Natural killer cell (primary cell): ENCODE results near the gene GARNL3. TPM values are rescaled to one million over a fixed set of nuclear protein-coding genes. Genes with fewer than 3 reads are reported as not detected.

Experiments used
- ATAC-seq, 3 donors: fragments of 150-1000 bp in 2 of 3; fragments of 200-7000 bp in 1 of 3; cut with Tn5 transposase; 1 replicate in 1 of 3; 2 replicates in 2 of 3; pipeline ENCODE4 v1.10.0; 2021; ENCODE audit warnings: mild to moderate bottlenecking in 2 of 3, moderate library complexity in 2 of 3
- DNase-seq, 2 donors: peaks; one replicate each; pipeline versions ENCODE4 v3.0.0 to v3.0.0-alpha.2; 2013 to 2021; ENCODE audit warnings: mixed read lengths in 1 of 2
- H3K27ac ChIP-seq: one replicate; pipeline ENCODE4 v1.5.1; 2013; ENCODE audit warnings: mild to moderate bottlenecking, low read length
- H3K27me3 ChIP-seq: one replicate; pipeline ENCODE4 v1.6.1; 2013; ENCODE audit warnings: low read length; ENCODE audit not compliant: control insufficient read depth, insufficient read depth
- H3K36me3 ChIP-seq: one replicate; pipeline ENCODE4 v1.6.1; 2013; ENCODE audit warnings: low read length; ENCODE audit not compliant: control insufficient read depth, insufficient read depth
- H3K4me1 ChIP-seq: one replicate; pipeline ENCODE4 v1.6.1; 2013; ENCODE audit warnings: low read length; ENCODE audit not compliant: control insufficient read depth, insufficient read depth
- H3K4me3 ChIP-seq: one replicate; pipeline ENCODE4 v1.5.1; 2013; ENCODE audit warnings: low read length
- H3K9me3 ChIP-seq: one replicate; pipeline ENCODE4 v1.6.1; 2013; ENCODE audit warnings: low read length; ENCODE audit not compliant: control insufficient read depth, insufficient read depth
- H3K27ac Mint-ChIP-seq, 2 donors: one replicate each; pipeline ENCODE4 v1.8.0; 2022; ENCODE audit warnings: mild to moderate bottlenecking in 2 of 2, mixed read lengths in 2 of 2, moderate library complexity in 1 of 2
- H3K27me3 Mint-ChIP-seq, 2 donors: one replicate each; pipeline ENCODE4 v1.8.0; 2022; ENCODE audit warnings: low read depth in 2 of 2, mixed read lengths in 2 of 2
- H3K36me3 Mint-ChIP-seq: one replicate; pipeline ENCODE4 v1.8.0; 2022; ENCODE audit warnings: mixed read lengths
- H3K4me1 Mint-ChIP-seq, 2 donors: one replicate each; pipeline ENCODE4 v1.8.0; 2022; ENCODE audit warnings: mixed read lengths in 2 of 2
- H3K4me3 Mint-ChIP-seq: one replicate; pipeline ENCODE4 v1.8.0; 2022; ENCODE audit warnings: mild to moderate bottlenecking, moderate library complexity, mixed read lengths
- H3K9me3 Mint-ChIP-seq, 2 donors: one replicate each; pipeline ENCODE4 v1.8.0; 2022; ENCODE audit warnings: mixed read lengths in 2 of 2
- WGBS: methylation state at CpG from one replicate; pipeline ENCODE4 v1.1.7; 2013; ENCODE audit warnings: missing lambda C conversion rate; ENCODE audit not compliant: insufficient coverage; 5-methylcytosine and 5-hydroxymethylcytosine counted together
- intact Hi-C: fragments of 100-400 bp; cut with micrococcal nuclease; formaldehyde crosslinking; loops from one replicate; pipeline ENCODE4 v1.14.2; 2022
- total RNA-seq, 4 donors: library from RNA; stranded (reverse); fragments of 120-200 nt in 1 of 4; gene quantifications; one replicate each; pipeline versions ENCODE4 v1.2.3 to v1.2.4, GENCODE V29; 2013 to 2022
- TF ChIP-seq, protein P1 (sequence below): fragments of 200-600 bp; IDR thresholded peaks from one replicate; pipeline ENCODE4 v1.8.0; 2022; ENCODE audit warnings: antibody characterized with exemption

The GARNL3 gene
- total RNA-seq, 3 donors from 2014 or later (not counting 1 experiment from before 2014, with no cell fraction given): 3.8 to 6.0 (median 6.0) TPM

DNA sequence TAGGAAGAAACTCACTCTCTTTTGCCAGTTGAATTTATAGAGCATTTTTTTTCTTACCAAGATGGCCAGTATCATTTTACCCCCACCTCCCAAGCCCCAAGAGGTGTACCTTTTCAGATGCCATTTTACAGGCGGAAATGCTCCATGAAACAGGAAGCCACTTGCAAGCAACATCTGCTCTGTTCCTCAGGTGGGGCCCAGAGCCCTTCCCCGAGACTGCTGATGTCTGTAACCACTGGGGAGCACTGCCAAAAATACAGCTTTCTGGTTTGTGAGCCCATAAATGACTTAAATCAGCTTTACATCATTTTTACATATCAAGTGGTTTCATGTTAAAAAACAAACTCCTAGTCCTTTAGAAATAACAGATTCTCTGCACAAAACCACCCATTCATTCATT, 42.9 kb upstream of the GARNL3 start:
- Histone ChIP-seq H3K4me1 (peaks cover 20% of the 10 kb centered on the region), H3K27ac (no peak overlapping the region), H3K36me3 (no peaks in the 10 kb centered on the region), H3K4me3 (no peak overlapping the region), H3K27me3 (peaks cover 2% of the 10 kb centered on the region), H3K9me3 (no peaks in the 10 kb centered on the region)
- Mint-ChIP-seq H3K4me3 (no peak overlapping the region), H3K27me3 (peaks cover 0 to 6% of the 10 kb centered on the region in 2 donors), H3K27ac (peak overlapping the region in 1 of 2 donors; percentile 63), H3K36me3 (no peaks in the 10 kb centered on the region), H3K4me1 (peaks cover 14 to 30% of the 10 kb centered on the region in 2 donors), H3K9me3 (no peaks in the 10 kb centered on the region)
- DNase-seq (peak in 1 of 2 donors; percentile 42), ATAC-seq (no peak)
- TF ChIP-seq, protein P1, sequence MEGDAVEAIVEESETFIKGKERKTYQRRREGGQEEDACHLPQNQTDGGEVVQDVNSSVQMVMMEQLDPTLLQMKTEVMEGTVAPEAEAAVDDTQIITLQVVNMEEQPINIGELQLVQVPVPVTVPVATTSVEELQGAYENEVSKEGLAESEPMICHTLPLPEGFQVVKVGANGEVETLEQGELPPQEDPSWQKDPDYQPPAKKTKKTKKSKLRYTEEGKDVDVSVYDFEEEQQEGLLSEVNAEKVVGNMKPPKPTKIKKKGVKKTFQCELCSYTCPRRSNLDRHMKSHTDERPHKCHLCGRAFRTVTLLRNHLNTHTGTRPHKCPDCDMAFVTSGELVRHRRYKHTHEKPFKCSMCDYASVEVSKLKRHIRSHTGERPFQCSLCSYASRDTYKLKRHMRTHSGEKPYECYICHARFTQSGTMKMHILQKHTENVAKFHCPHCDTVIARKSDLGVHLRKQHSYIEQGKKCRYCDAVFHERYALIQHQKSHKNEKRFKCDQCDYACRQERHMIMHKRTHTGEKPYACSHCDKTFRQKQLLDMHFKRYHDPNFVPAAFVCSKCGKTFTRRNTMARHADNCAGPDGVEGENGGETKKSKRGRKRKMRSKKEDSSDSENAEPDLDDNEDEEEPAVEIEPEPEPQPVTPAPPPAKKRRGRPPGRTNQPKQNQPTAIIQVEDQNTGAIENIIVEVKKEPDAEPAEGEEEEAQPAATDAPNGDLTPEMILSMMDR: no peak
- WGBS: 8% methylated on average over 2 of the region's 2 CpGs
- intact Hi-C loops: loop anchor here (10.0 kb wide), 2 partner anchors 173 to 693 kb away; partner anchors contain the start of genes SLC2A8 and ST6GALNAC4

GRCh38 chr9:127222388-127223095, 42.0 kb upstream of the GARNL3 start:
- peaks cover 22% of the 10 kb centered on the region for H3K4me1 ChIP-seq
- no peak overlapping the region for H3K27ac ChIP-seq
- TF ChIP-seq, protein P1: no peak
- Mint-ChIP-seq H3K4me3 (no peak overlapping the region), H3K27ac (peak overlapping the region in 1 of 2 donors; percentile 63), H3K27me3 (peaks cover 0 to 6% of the 10 kb centered on the region in 2 donors), H3K36me3 (no peaks in the 10 kb centered on the region), H3K4me1 (peaks cover 15 to 32% of the 10 kb centered on the region in 2 donors), H3K9me3 (no peaks in the 10 kb centered on the region)
- ATAC-seq: no peak
- H3K36me3 ChIP-seq: no peaks in the 10 kb centered on the region
- intact Hi-C loops: loop anchor here (10.0 kb wide), 2 partner anchors 172 to 692 kb away; partner anchors contain the start of genes SLC2A8 and ST6GALNAC4
- H3K27me3 ChIP-seq: peaks cover 2% of the 10 kb centered on the region
- no peaks in the 10 kb centered on the region for H3K9me3 ChIP-seq
- DNase-seq: no peak
- 97% methylated on average over 12 of the region's 15 CpGs for WGBS
- H3K4me3 ChIP-seq: no peak overlapping the region

DNA sequence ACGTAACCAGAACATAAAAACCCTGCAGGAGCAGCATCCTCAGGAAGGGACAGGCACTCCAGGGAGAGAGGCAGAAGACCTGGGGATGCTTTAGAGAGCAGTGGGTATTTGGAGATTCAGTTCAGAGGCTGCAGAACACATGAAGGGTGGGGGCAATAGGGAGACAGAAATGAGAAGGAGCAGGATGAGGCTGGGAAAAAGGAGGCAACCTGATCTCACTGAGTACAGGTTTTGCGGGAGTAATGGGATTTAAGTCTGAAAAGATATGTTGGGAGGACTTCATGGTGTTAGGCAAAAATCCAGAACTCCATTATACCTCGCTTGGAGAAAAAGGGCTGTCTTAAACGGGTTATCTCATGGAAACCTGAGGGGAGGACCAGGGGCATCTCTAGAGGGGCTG, 41.3 kb upstream of the GARNL3 start:
- peak overlapping the region in 1 of 2 donors; percentile 98 for H3K27ac Mint-ChIP-seq
- H3K9me3 Mint-ChIP-seq: no peaks in the 10 kb centered on the region
- H3K4me1 Mint-ChIP-seq: peaks cover 15 to 32% of the 10 kb centered on the region in 2 donors
- H3K36me3 Mint-ChIP-seq: no peaks in the 10 kb centered on the region
- no peak for DNase-seq
- intact Hi-C loops: loop anchor here (10.0 kb wide), 2 partner anchors 172 to 692 kb away; partner anchors contain the start of genes SLC2A8 and ST6GALNAC4
- Histone ChIP-seq H3K36me3 (no peaks in the 10 kb centered on the region), H3K9me3 (no peaks in the 10 kb centered on the region), H3K4me1 (peaks cover 22% of the 10 kb centered on the region), H3K27ac (no peak overlapping the region), H3K27me3 (peaks cover 2% of the 10 kb centered on the region), H3K4me3 (no peak overlapping the region)
- H3K27me3 Mint-ChIP-seq: peaks cover 0 to 6% of the 10 kb centered on the region in 2 donors
- WGBS: 83% methylated on average over 4 of the region's 4 CpGs
- TF ChIP-seq, protein P1: no peak
- peak overlapping the region; percentile 70 for H3K4me3 Mint-ChIP-seq
- ATAC-seq: no peak
